HepG2 (cell line): ENCODE results near the gene PLA2G2A. TPM values are rescaled to one million over a fixed set of nuclear protein-coding genes. Genes with fewer than 3 reads are reported as not detected.

ENCODE experiments used
- ATAC-seq: fragments of 200-7000 bp; cut with Tn5 transposase; 3 replicates; pipeline ENCODE4 v1.9.1; 2020; ENCODE audit warnings: mild to moderate bottlenecking, moderate library complexity
- BruUV-seq: library from RNA; stranded (reverse); fragments of 400-500 nt; replicated peaks from 2 replicates; lab custom pipeline; 2021; lab: Mats Ljungman, UMichigan
- CTCF ChIA-PET: fragments of 300-600 bp; formaldehyde crosslinking; extraction: SDS; loops from one replicate; lab custom pipeline; 2021; ENCODE audit warnings: low total read pairs, inconsistent platforms, low intra/inter-chr PET ratio; lab: Yijun Ruan, JAX
- POLR2A ChIA-PET: fragments of 350-600 bp; sonication (Branson Sonifier 250); formaldehyde crosslinking; loops from one replicate; lab custom pipeline; 2020; ENCODE audit warnings: antibody characterized with exemption, inconsistent platforms; lab: Yijun Ruan, JAX
- DNase-seq: peaks from one replicate; pipeline ENCODE4 v3.0.0-alpha.2; 2015; ENCODE audit warnings: low spot score
- FAIRE-seq: peaks from 3 replicates; lab custom pipeline; 2011; peaks lifted over from hg19 to GRCh38; lab: Jason Lieb, UNC
- H2AFZ ChIP-seq: one replicate; pipeline ENCODE4 v1.6.1; 2011; ENCODE audit warnings: low read length, inconsistent platforms
- H3K27ac ChIP-seq: fragments of 300-600 bp; 3 replicates; pipeline ENCODE4 v1.8.0; 2011; ENCODE audit warnings: mixed run types, mild to moderate bottlenecking, mixed read lengths, low read length, inconsistent platforms; ENCODE audit not compliant: insufficient read depth; ENCODE audit errors: extremely low read length
- H3K27me3 ChIP-seq, 2 experiments: fragments of 200-600 bp in 1 of 2; 2 replicates in 1 of 2; 3 replicates in 1 of 2; pipeline versions ENCODE4 v1.6.0 to v1.8.0; 2011; ENCODE audit warnings: low read length in 2 of 2, mild to moderate bottlenecking in 2 of 2, moderate library complexity in 2 of 2, inconsistent platforms in 1 of 2; ENCODE audit not compliant: insufficient read depth in 2 of 2, control insufficient read depth in 1 of 2
- H3K36me3 ChIP-seq, 2 experiments: fragments of 200-600 bp in 1 of 2; replicated peaks in 1 of 2; 2 replicates in 1 of 2; 3 replicates in 1 of 2; pipeline versions ENCODE4 v1.5.1 to v1.8.0; 2011; ENCODE audit warnings: low read length in 2 of 2, inconsistent platforms in 1 of 2; ENCODE audit not compliant: insufficient read depth in 2 of 2, control insufficient read depth in 1 of 2
- H3K4me1 ChIP-seq: 2 replicates; pipeline ENCODE4 v1.5.1; 2012; ENCODE audit warnings: low read length, inconsistent platforms; ENCODE audit not compliant: insufficient read depth
- H3K4me2 ChIP-seq: 2 replicates; pipeline ENCODE4 v1.6.0; 2011; ENCODE audit warnings: low read depth, low read length, inconsistent platforms
- H3K4me3 ChIP-seq, 3 experiments: fragments of 200-600 bp in 1 of 3; sonication (generic), shearing (Covaris generic) in 1 of 3; replicated peaks in 1 of 3; 2 replicates each; pipeline ENCODE4 v1.5.1; 2011 to 2016; ENCODE audit warnings: low read length in 3 of 3, inconsistent platforms in 2 of 3, low read depth in 2 of 3, mild to moderate bottlenecking in 2 of 3, control low read depth in 1 of 3, mixed read lengths in 1 of 3; ENCODE audit not compliant: insufficient read depth in 1 of 3
- H3K79me2 ChIP-seq: one replicate; pipeline ENCODE4 v1.6.1; 2011; ENCODE audit warnings: low read length, inconsistent platforms; ENCODE audit not compliant: insufficient read depth
- H3K9ac ChIP-seq: 2 replicates; pipeline ENCODE4 v1.6.0; 2011; ENCODE audit warnings: mild to moderate bottlenecking, low read depth, low read length, inconsistent platforms; ENCODE audit not compliant: insufficient read depth
- H3K9me3 ChIP-seq: 2 replicates; pipeline ENCODE4 v1.5.1; 2012; ENCODE audit warnings: mild to moderate bottlenecking, low read length
- H4K20me1 ChIP-seq: 2 replicates; pipeline ENCODE4 v1.6.0; 2011; ENCODE audit warnings: inconsistent platforms, mild to moderate bottlenecking, low read length, moderate library complexity; ENCODE audit not compliant: insufficient read depth
- ASH2L ChIP-seq: fragments of 300-600, 200-600 bp; sonication (generic); IDR thresholded peaks from 2 replicates; pipeline ENCODE4 v1.7.0; 2017; ENCODE audit warnings: low read depth, mild to moderate bottlenecking, moderate library complexity, mixed read lengths, low read length; ENCODE audit not compliant: insufficient read length
- MEF2D ChIP-seq: sonication (generic); formaldehyde crosslinking; IDR thresholded peaks from 2 replicates; pipeline ENCODE4 v1.5.1; 2020; ENCODE audit warnings: mild to moderate bottlenecking, missing genetic modification reagents
- PAXIP1 ChIP-seq: sonication (generic); formaldehyde crosslinking; conservative IDR thresholded peaks from 2 replicates; pipeline ENCODE4 v1.4.0; 2020; ENCODE audit warnings: mild to moderate bottlenecking, missing genetic modification reagents, moderate library complexity
- REST ChIP-seq, 2 experiments: IDR thresholded peaks; 2 replicates each; pipeline ENCODE4 v1.6.1; 2011 to 2012; ENCODE audit warnings: low read length in 2 of 2, borderline replicate concordance in 1 of 2, low read depth in 1 of 2, mild to moderate bottlenecking in 1 of 2, moderate library complexity in 1 of 2
- YY1 ChIP-seq: IDR thresholded peaks from 2 replicates; pipeline ENCODE4 v1.6.1; 2011; ENCODE audit warnings: low read length, low read depth, moderate library complexity, mild to moderate bottlenecking; ENCODE audit not compliant: insufficient read depth, insufficient replicate concordance
- ZFP36 ChIP-seq: fragments of 150-350 bp; IDR thresholded peaks from 2 replicates; pipeline ENCODE4 v1.6.1; 2018; ENCODE audit warnings: borderline replicate concordance, low read length, low read depth; ENCODE audit not compliant: partially characterized antibody
- ZMAT3 ChIP-seq: sonication (generic); formaldehyde crosslinking; conservative IDR thresholded peaks from 2 replicates; pipeline ENCODE4 v1.7.0; 2021; ENCODE audit warnings: missing genetic modification reagents
- ZNF263 ChIP-seq: sonication (generic); formaldehyde crosslinking; IDR thresholded peaks from 2 replicates; pipeline ENCODE4 v1.4.0; 2020; ENCODE audit warnings: missing genetic modification reagents
- WGBS: methylation state at CpG from one replicate; pipeline ENCODE4 v1.1.6; 2017; ENCODE audit warnings: low lambda C conversion rate; 5-methylcytosine and 5-hydroxymethylcytosine counted together
- in situ Hi-C: cut with HindIII; loops from 2 replicates; pipeline ENCODE4 v1.10.0; 2017; ENCODE audit warnings: low pct_unique_long_range_greater_than_20kb; ENCODE audit not compliant: extremely low pct_ligation_motif_present
- intact Hi-C: fragments of 100-400 bp; cut with micrococcal nuclease; formaldehyde crosslinking; loops from one replicate; pipeline ENCODE4 v1.10.0; 2022; ENCODE audit not compliant: unreplicated experiment
- polyA plus RNA-seq, 8 experiments: library from polyadenylated mRNA; depleted of rRNA in 3 of 8; stranded (reverse) in 7 of 8; unstranded in 1 of 8; fragments of >200 nt; fragmentation: Illumina TruSeq in 4 of 8; extraction: Trizol in 4 of 8; gene quantifications; 2 replicates each; pipeline versions ENCODE4 v1.2.1 to v1.2.3, GENCODE V29; 2011 to 2016; ENCODE audit warnings: low read depth in 4 of 8, missing spikeins in 1 of 8, mixed read lengths in 1 of 8; ENCODE audit not compliant: insufficient read depth in 1 of 8
- total RNA-seq, 5 experiments: library from RNA; depleted of rRNA; stranded (reverse); fragments of >200 nt; fragmentation: Illumina TruSeq; extraction: Trizol; gene quantifications; 2 replicates each; pipeline ENCODE4 v1.2.3, GENCODE V29; 2016; ENCODE audit warnings: low read depth in 1 of 5

PLA2G2A gene
- total and polyA plus RNA-seq, 2 of the 13 experiments (the other 11 are each of a cell fraction or from before 2014, with no cell fraction given): 0.35 to 30.3 TPM

- DNase-seq (no peak), FAIRE-seq (no peak)
Measured at GRCh38 chr1:19975423-19976193, 3.8 kb downstream of the PLA2G2A start.

More at GRCh38 chr1:19975423-19976193, 3.8 kb downstream of the PLA2G2A start:
- H3K36me3 ChIP-seq: no peaks in the 10 kb centered on the region
- peak overlapping the region; percentile 57 for H3K9ac ChIP-seq
- TF ChIP-seq YY1 (no peak), MEF2D (0 out of 2 replicates have a peak, but pooled peaks have one; percentile 6), ASH2L (peak; percentile 57), ZMAT3 (CRISPR knock-in tag) (0 out of 2 replicates have a peak, but pooled peaks have one; percentile 10), ZNF263 (CRISPR knock-in tag) (0 out of 2 replicates have a peak, but pooled peaks have one; percentile 24), REST (IDR thresholded peaks at IDR 0.05; ENCODE audit: borderline replicate concordance in 1 of 2, low read depth in 1 of 2, low read length in 2 of 2) (0 out of 4 replicates have a peak, but pooled peaks of 1 of the 2 experiments have one; percentile 7), PAXIP1 (CRISPR knock-in tag) (0 out of 2 replicates have a peak, but pooled peaks have one; percentile 10), ZFP36 (no peak)
- TSS peak; percentile 91 for BruUV-seq
- H3K27ac ChIP-seq: peak overlapping the region; percentile 79
- H4K20me1 ChIP-seq: no peaks in the 10 kb centered on the region
- WGBS: 42% methylated on average over 6 of the region's 6 CpGs
- ChIA-PET CTCF (interaction anchor here (0.8 to 2.6 kb wide), 5 partner anchors 12 to 219 kb away, joined by 3 to 15 read pairs (median 11); no protein-coding TSS in a partner anchor), POLR2A (interaction anchor here (0.9 to 1.4 kb wide), 6 partner anchors 8 to 176 kb away, joined by 3 to 14 read pairs (median 7); no protein-coding TSS in a partner anchor)
- intact Hi-C loops (loop anchor here (1.0 to 2.0 kb wide), 3 partner anchors 49 to 177 kb away; partner anchors contain the start of gene OTUD3), in situ Hi-C loops (loop anchor here (10.0 kb wide), 1 partner anchor 219 kb away; no protein-coding TSS in a partner anchor)
- H3K9me3 ChIP-seq: no peaks in the 10 kb centered on the region
- no peaks in the 10 kb centered on the region for H3K27me3 ChIP-seq
- H2AFZ ChIP-seq: no peak overlapping the region
- peak overlapping the region; percentile 73 for H3K4me2 ChIP-seq
- peaks cover 75% of the 10 kb centered on the region for H3K4me1 ChIP-seq
- H3K79me2 ChIP-seq: no peaks in the 10 kb centered on the region
- ATAC-seq: peak; percentile 67
- peak overlapping the region in 1 of 3 experiments; percentile 27; a peak in 2 of 6 replicates for H3K4me3 ChIP-seq
